Caco-2 (cell line): ENCODE data around the gene CAMK4. TPM values are rescaled to one million over a fixed set of nuclear protein-coding genes. Genes with fewer than 3 reads are reported as not detected.

Experiments used
- BruUV-seq: library from RNA; stranded (reverse); fragments of 400-500 nt; replicated peaks from 2 replicates; lab custom pipeline; 2021; lab: Mats Ljungman, UMichigan
- CTCF ChIA-PET: fragments of 300-600 bp; sonication (Branson Sonifier 250); formaldehyde crosslinking; loops from one replicate; lab custom pipeline; 2022; ENCODE audit warnings: antibody characterized with exemption; lab: Charles Lee
- POLR2A ChIA-PET: fragments of 300-600 bp; sonication (Branson Sonifier 250); formaldehyde crosslinking; loops from one replicate; lab custom pipeline; 2022; ENCODE audit warnings: antibody characterized with exemption; lab: Charles Lee
- DNase-seq, 2 experiments: peaks; one replicate each; pipeline versions ENCODE4 v3.0.0 to v3.0.0-alpha.2; 2020 to 2022
- H3K27me3 ChIP-seq: replicated peaks from 2 replicates; pipeline ENCODE4 v1.6.0; 2011; ENCODE audit warnings: low read length; ENCODE audit not compliant: control insufficient read depth, insufficient read depth
- H3K36me3 ChIP-seq: 2 replicates; pipeline ENCODE4 v1.5.1; 2011; ENCODE audit warnings: low read length; ENCODE audit not compliant: control insufficient read depth, insufficient read depth
- H3K4me1 ChIP-seq: fragments of 250-450 bp; sonication (Bioruptor Pico); 2 replicates; pipeline ENCODE4 v1.5.1; 2020; ENCODE audit warnings: mild to moderate bottlenecking
- H3K4me3 ChIP-seq: 2 replicates; pipeline ENCODE4 v1.5.1; 2011; ENCODE audit warnings: low read depth, mild to moderate bottlenecking, control low read depth, low read length
- H3K9me3 ChIP-seq: fragments of 250-450 bp; sonication (Bioruptor Pico); 2 replicates; pipeline ENCODE4 v1.5.1; 2020; ENCODE audit warnings: mild to moderate bottlenecking, moderate library complexity
- H3K27ac Mint-ChIP-seq: one replicate; pipeline ENCODE4 v1.8.0; 2022; ENCODE audit warnings: mixed read lengths; ENCODE audit not compliant: unreplicated experiment
- H3K27me3 Mint-ChIP-seq: one replicate; pipeline ENCODE4 v1.8.0; 2022; ENCODE audit warnings: mixed read lengths; ENCODE audit not compliant: insufficient read depth, unreplicated experiment
- H3K36me3 Mint-ChIP-seq: one replicate; pipeline ENCODE4 v1.8.0; 2022; ENCODE audit warnings: mild to moderate bottlenecking, mixed read lengths; ENCODE audit not compliant: insufficient read depth, unreplicated experiment
- H3K4me1 Mint-ChIP-seq: one replicate; pipeline ENCODE4 v1.8.0; 2022; ENCODE audit warnings: low read depth, mixed read lengths; ENCODE audit not compliant: unreplicated experiment
- H3K4me3 Mint-ChIP-seq: one replicate; pipeline ENCODE4 v1.8.0; 2022; ENCODE audit warnings: mild to moderate bottlenecking, moderate library complexity, mixed read lengths; ENCODE audit not compliant: unreplicated experiment
- H3K9me3 Mint-ChIP-seq: one replicate; pipeline ENCODE4 v1.8.0; 2022; ENCODE audit warnings: mixed read lengths; ENCODE audit not compliant: unreplicated experiment
- intact Hi-C: fragments of 100-400 bp; cut with micrococcal nuclease; formaldehyde crosslinking; loops from one replicate; pipeline ENCODE4 v1.10.0; 2022; ENCODE audit not compliant: unreplicated experiment
- total RNA-seq: library from RNA; stranded (reverse); gene quantifications from 2 replicates; pipeline ENCODE4 v1.2.3, GENCODE V29; 2022
- TF ChIP-seq, protein P1 (sequence below), 2 experiments: fragments of 200-600 bp in 1 of 2; IDR thresholded peaks; 1 replicate in 1 of 2; 2 replicates in 1 of 2; pipeline versions ENCODE4 v1.5.1 to v1.8.0; 2011 to 2022; ENCODE audit warnings: antibody characterized with exemption in 1 of 2, control low read depth in 1 of 2, inconsistent platforms in 1 of 2, low read depth in 1 of 2, low read length in 1 of 2, mild to moderate bottlenecking in 1 of 2, moderate library complexity in 1 of 2; ENCODE audit not compliant: insufficient read depth in 1 of 2, severe bottlenecking in 1 of 2, unreplicated experiment in 1 of 2

CAMK4 gene
- total RNA-seq, 1 experiment from 2014 or later: not detected

DNA sequence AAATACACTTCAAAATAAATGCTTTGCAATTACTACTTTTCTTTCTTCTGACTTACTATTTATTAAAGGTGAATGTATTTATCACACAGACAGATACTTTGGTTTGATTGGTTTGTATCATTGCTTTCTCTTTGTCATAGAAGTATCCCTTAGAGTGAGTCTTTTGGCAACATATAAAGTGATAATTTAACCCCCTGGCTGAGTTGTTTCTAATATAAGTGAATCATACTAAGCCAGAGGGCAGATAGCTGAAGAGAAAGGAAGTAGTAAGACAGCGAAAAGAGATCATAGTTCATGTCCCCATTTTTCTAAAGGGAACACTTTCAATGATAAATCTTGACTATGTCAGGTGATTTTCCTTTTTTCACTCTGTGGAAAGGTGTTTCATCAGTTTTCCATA lies 38.6 kb downstream of the CAMK4 start:
- TF ChIP-seq, protein P1, sequence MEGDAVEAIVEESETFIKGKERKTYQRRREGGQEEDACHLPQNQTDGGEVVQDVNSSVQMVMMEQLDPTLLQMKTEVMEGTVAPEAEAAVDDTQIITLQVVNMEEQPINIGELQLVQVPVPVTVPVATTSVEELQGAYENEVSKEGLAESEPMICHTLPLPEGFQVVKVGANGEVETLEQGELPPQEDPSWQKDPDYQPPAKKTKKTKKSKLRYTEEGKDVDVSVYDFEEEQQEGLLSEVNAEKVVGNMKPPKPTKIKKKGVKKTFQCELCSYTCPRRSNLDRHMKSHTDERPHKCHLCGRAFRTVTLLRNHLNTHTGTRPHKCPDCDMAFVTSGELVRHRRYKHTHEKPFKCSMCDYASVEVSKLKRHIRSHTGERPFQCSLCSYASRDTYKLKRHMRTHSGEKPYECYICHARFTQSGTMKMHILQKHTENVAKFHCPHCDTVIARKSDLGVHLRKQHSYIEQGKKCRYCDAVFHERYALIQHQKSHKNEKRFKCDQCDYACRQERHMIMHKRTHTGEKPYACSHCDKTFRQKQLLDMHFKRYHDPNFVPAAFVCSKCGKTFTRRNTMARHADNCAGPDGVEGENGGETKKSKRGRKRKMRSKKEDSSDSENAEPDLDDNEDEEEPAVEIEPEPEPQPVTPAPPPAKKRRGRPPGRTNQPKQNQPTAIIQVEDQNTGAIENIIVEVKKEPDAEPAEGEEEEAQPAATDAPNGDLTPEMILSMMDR (IDR thresholded peaks at IDR 0.05; ENCODE audit: insufficient read depth in 1 of 2, low read depth in 1 of 2, low read length in 1 of 2, severe bottlenecking in 1 of 2, unreplicated experiment in 1 of 2): no peak
- DNase-seq: no peak
- no peaks in the 10 kb centered on the region for H3K4me1 ChIP-seq
- H3K9me3 Mint-ChIP-seq: no peaks in the 10 kb centered on the region
- H3K27ac Mint-ChIP-seq: no peak overlapping the region
- CTCF ChIA-PET: no interaction called here
- H3K36me3 ChIP-seq: no peaks in the 10 kb centered on the region
- H3K4me3 Mint-ChIP-seq: no peak overlapping the region
- no TSS peak for BruUV-seq
- H3K36me3 Mint-ChIP-seq: no peaks in the 10 kb centered on the region
- no peaks in the 10 kb centered on the region for H3K4me1 Mint-ChIP-seq
- no peaks in the 10 kb centered on the region for H3K27me3 ChIP-seq
- H3K4me3 ChIP-seq: no peak overlapping the region
- POLR2A ChIA-PET: no interaction called here
- H3K9me3 ChIP-seq: no peaks in the 10 kb centered on the region
- intact Hi-C loops: no loop called here
- peaks cover 2% of the 10 kb centered on the region for H3K27me3 Mint-ChIP-seq

DNA sequence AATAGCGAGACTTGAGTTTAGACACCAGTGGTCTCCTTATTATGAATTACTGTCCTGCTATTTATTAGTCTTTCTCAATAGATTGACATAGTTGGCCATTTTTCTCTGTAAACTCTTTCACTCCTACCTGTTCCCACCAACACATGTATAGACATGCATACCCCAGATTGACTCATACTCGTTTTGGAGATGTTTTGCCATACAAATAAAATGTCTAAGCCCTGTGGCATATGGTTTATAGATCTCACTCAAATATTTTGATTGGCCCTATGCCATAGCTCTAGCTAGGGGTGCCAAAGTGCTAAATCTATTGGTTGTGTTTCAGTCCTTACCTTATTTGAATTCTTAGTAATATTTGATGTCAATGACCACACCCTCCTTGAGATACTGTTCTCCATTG lies 42.3 kb downstream of the CAMK4 start:
- H3K27me3 ChIP-seq: no peaks in the 10 kb centered on the region
- Mint-ChIP-seq H3K4me3 (no peak overlapping the region), H3K4me1 (no peaks in the 10 kb centered on the region), H3K36me3 (no peaks in the 10 kb centered on the region), H3K27me3 (peaks cover 7% of the 10 kb centered on the region), H3K27ac (no peak overlapping the region), H3K9me3 (no peaks in the 10 kb centered on the region)
- DNase-seq: no peak
- ChIA-PET POLR2A (no interaction called here), CTCF (no interaction called here)
- no peaks in the 10 kb centered on the region for H3K4me1 ChIP-seq
- no peaks in the 10 kb centered on the region for H3K9me3 ChIP-seq
- intact Hi-C loops: no loop called here
- H3K4me3 ChIP-seq: no peak overlapping the region
- H3K36me3 ChIP-seq: no peaks in the 10 kb centered on the region
- TF ChIP-seq, protein P1 (IDR thresholded peaks at IDR 0.05; ENCODE audit: insufficient read depth in 1 of 2, low read depth in 1 of 2, low read length in 1 of 2, severe bottlenecking in 1 of 2, unreplicated experiment in 1 of 2): no peak
- no TSS peak for BruUV-seq

DNA sequence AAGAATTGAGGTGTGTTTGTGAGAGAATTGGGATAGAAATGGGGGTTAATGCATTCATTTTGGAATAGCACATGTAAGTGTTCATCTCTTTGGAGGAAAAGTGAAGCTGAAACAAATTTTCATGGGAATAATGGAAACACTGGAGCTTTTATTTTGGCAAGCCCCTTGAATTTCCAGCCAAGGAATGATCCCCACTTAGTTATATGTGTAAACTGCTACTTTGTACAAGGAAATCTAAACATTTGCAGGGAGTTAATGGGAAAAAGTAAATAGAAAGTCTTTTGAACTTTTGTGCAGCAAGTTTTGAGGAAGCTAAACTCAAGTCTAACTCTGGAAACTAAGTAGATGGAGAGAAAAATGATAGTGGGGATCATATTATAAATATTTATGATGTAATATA lies 44.1 kb downstream of the CAMK4 start:
- Mint-ChIP-seq H3K4me1 (no peaks in the 10 kb centered on the region), H3K9me3 (no peaks in the 10 kb centered on the region), H3K4me3 (no peak overlapping the region), H3K27ac (no peak overlapping the region), H3K36me3 (no peaks in the 10 kb centered on the region), H3K27me3 (peaks cover 7% of the 10 kb centered on the region)
- H3K36me3 ChIP-seq: no peaks in the 10 kb centered on the region
- DNase-seq: no peak
- no peaks in the 10 kb centered on the region for H3K27me3 ChIP-seq
- TF ChIP-seq, protein P1 (IDR thresholded peaks at IDR 0.05; ENCODE audit: insufficient read depth in 1 of 2, low read depth in 1 of 2, low read length in 1 of 2, severe bottlenecking in 1 of 2, unreplicated experiment in 1 of 2): no peak
- BruUV-seq: no TSS peak
- H3K4me1 ChIP-seq: no peaks in the 10 kb centered on the region
- ChIA-PET POLR2A (no interaction called here), CTCF (no interaction called here)
- H3K4me3 ChIP-seq: no peak overlapping the region
- intact Hi-C loops: no loop called here
- no peaks in the 10 kb centered on the region for H3K9me3 ChIP-seq
